Activated CD4-positive, alpha-beta T cell treated with anti-CD3 and anti-CD28 coated beads for 36 hours (primary cell): Measurements from ENCODE around the gene IL17RB. TPM values are rescaled to one million over a fixed set of nuclear protein-coding genes. Genes with fewer than 3 reads are reported as not detected.

ENCODE experiments used
- ATAC-seq: fragments of 200-7000 bp; cut with Tn5 transposase; one replicate; pipeline ENCODE4 v1.10.0; 2021; ENCODE audit warnings: mild to moderate bottlenecking, moderate library complexity
- CTCF ChIA-PET: fragments of 350-600 bp; sonication (Branson Sonifier 250); formaldehyde crosslinking; loops from one replicate; lab custom pipeline; 2021; ENCODE audit warnings: antibody characterized with exemption; lab: Charles Lee
- POLR2A ChIA-PET: fragments of 350-600 bp; sonication (Branson Sonifier 250); formaldehyde crosslinking; loops from one replicate; lab custom pipeline; 2021; ENCODE audit warnings: antibody characterized with exemption, inconsistent platforms; lab: Charles Lee
- DNase-seq: peaks from one replicate; pipeline ENCODE4 v3.0.0-alpha.2; 2020
- H3K27ac Mint-ChIP-seq: one replicate; pipeline ENCODE4 v1.8.0; 2021; ENCODE audit warnings: mixed read lengths
- H3K27me3 Mint-ChIP-seq: one replicate; pipeline ENCODE4 v1.8.0; 2021; ENCODE audit warnings: mixed read lengths
- H3K36me3 Mint-ChIP-seq: one replicate; pipeline ENCODE4 v1.8.0; 2021; ENCODE audit warnings: low read depth, mixed read lengths
- H3K4me1 Mint-ChIP-seq: one replicate; pipeline ENCODE4 v1.8.0; 2021; ENCODE audit warnings: mixed read lengths
- H3K4me3 Mint-ChIP-seq: one replicate; pipeline ENCODE4 v1.8.0; 2021; ENCODE audit warnings: mild to moderate bottlenecking, moderate library complexity, mixed read lengths
- H3K9me3 Mint-ChIP-seq: one replicate; pipeline ENCODE4 v1.8.0; 2021; ENCODE audit warnings: low read depth, mixed read lengths
- intact Hi-C, 2 experiments: fragments of 100-400 bp; cut with DNase I in 1 of 2; cut with micrococcal nuclease in 1 of 2; formaldehyde crosslinking; loops; one replicate each; pipeline versions ENCODE4 v1.14.2 to v1.15.1; 2022 to 2024; cut with DNase I, micrococcal nuclease
- total RNA-seq, 2 experiments: library from RNA; stranded (reverse); gene quantifications; one replicate each; pipeline ENCODE4 v1.2.3, GENCODE V29; 2021

Gene IL17RB
- total RNA-seq, 2 experiments from 2014 or later, result 0.33 to 0.69 TPM

GRCh38 chr3:53850895-53851294 lies 4.5 kb downstream of the IL17RB start:
- no peak overlapping the region for H3K4me3 Mint-ChIP-seq
- H3K9me3 Mint-ChIP-seq, result no peaks in the 10 kb centered on the region
- no peaks in the 10 kb centered on the region for H3K36me3 Mint-ChIP-seq
- ChIA-PET POLR2A (no interaction called here), CTCF (no interaction called here)
- H3K27me3 Mint-ChIP-seq, result peaks cover 16% of the 10 kb centered on the region
- ATAC-seq, result no peak
- DNase-seq, result no peak
- H3K4me1 Mint-ChIP-seq, result no peaks in the 10 kb centered on the region
- no peak overlapping the region for H3K27ac Mint-ChIP-seq
- intact Hi-C loops, result no loop called here

DNA sequence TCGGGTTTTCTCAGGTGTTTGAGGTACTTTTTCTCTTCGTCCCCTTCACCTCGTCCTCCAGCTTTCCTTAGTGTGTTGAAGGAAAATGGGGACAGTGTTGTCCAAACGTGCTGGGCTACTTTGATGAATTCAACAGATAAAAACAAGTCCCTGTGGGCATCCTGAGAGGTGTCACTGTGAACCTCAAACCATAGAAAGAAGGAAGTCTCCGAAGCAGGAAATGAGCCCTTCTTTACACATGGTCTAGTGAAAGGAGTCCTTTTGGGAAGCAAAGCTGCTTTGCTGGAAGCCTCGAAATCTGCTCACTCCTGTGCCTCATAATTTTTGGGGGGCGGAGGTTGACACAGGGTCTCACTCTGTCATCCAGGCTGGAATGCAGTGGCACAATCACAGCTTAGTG lies 10.6 kb downstream of the IL17RB start:
- Mint-ChIP-seq H3K4me1 (no peaks in the 10 kb centered on the region), H3K27me3 (no peaks in the 10 kb centered on the region), H3K36me3 (peaks cover 8% of the 10 kb centered on the region), H3K4me3 (no peak overlapping the region), H3K27ac (no peak overlapping the region), H3K9me3 (no peaks in the 10 kb centered on the region)
- no peak for DNase-seq
- CTCF ChIA-PET, result no interaction called here
- POLR2A ChIA-PET, result no interaction called here
- intact Hi-C loops, result no loop called here
- no peak for ATAC-seq

GRCh38 chr3:53858096-53858741 lies 11.9 kb downstream of the IL17RB start:
- intact Hi-C loops, result no loop called here
- Mint-ChIP-seq H3K36me3 (peaks cover 11% of the 10 kb centered on the region), H3K9me3 (no peaks in the 10 kb centered on the region), H3K4me1 (no peaks in the 10 kb centered on the region), H3K4me3 (no peak overlapping the region), H3K27ac (no peak overlapping the region), H3K27me3 (no peaks in the 10 kb centered on the region)
- POLR2A ChIA-PET, result no interaction called here
- no peak for DNase-seq
- CTCF ChIA-PET, result no interaction called here
- ATAC-seq, result no peak

- intact Hi-C loops, result no loop called here
- CTCF ChIA-PET, result no interaction called here
- DNase-seq, result no peak
- no peak for ATAC-seq
- H3K27ac Mint-ChIP-seq, result no peak overlapping the region
- no peak overlapping the region for H3K4me3 Mint-ChIP-seq
- H3K9me3 Mint-ChIP-seq, result no peaks in the 10 kb centered on the region
- no peaks in the 10 kb centered on the region for H3K27me3 Mint-ChIP-seq
- no peaks in the 10 kb centered on the region for H3K4me1 Mint-ChIP-seq
- POLR2A ChIA-PET, result no interaction called here
- H3K36me3 Mint-ChIP-seq, result peaks cover 14% of the 10 kb centered on the region
Observed at GRCh38 chr3:53859178-53859577, 12.8 kb downstream of the IL17RB start.

- no peaks in the 10 kb centered on the region for H3K27me3 Mint-ChIP-seq
- H3K4me3 Mint-ChIP-seq, result no peak overlapping the region
- ChIA-PET POLR2A (no interaction called here), CTCF (no interaction called here)
- H3K4me1 Mint-ChIP-seq, result no peaks in the 10 kb centered on the region
- H3K27ac Mint-ChIP-seq, result no peak overlapping the region
- peaks cover 22% of the 10 kb centered on the region for H3K36me3 Mint-ChIP-seq
- ATAC-seq (no peak), DNase-seq (no peak)
- H3K9me3 Mint-ChIP-seq, result no peaks in the 10 kb centered on the region
- intact Hi-C loops, result no loop called here
Observed at GRCh38 chr3:53860196-53860595, 13.8 kb downstream of the IL17RB start.

DNA sequence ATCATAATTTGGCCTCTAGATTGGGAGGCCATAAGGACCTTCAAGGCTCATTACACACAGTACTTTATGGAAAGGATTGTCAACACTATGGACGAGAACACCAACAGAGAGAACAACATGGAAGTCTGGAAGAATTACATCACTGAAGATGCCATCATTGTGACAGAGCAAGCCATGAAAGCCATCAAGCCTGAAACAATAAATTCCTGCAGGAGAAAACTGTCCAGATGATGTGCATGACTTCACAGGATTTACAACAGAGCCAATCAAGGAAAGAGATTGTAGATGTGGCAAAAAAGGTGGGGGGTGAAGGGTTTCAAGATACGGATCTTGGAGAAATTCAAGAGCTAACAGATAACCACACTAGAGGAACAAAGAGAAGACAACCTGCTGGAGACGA lies 15.9 kb downstream of the IL17RB start:
- intact Hi-C loops, result no loop called here
- ATAC-seq (no peak), DNase-seq (no peak)
- Mint-ChIP-seq H3K27me3 (no peaks in the 10 kb centered on the region), H3K4me3 (no peak overlapping the region), H3K27ac (no peak overlapping the region), H3K4me1 (no peaks in the 10 kb centered on the region), H3K36me3 (peaks cover 24% of the 10 kb centered on the region), H3K9me3 (no peaks in the 10 kb centered on the region)
- POLR2A ChIA-PET, result no interaction called here
- CTCF ChIA-PET, result no interaction called here

- CTCF ChIA-PET, result no interaction called here
- ATAC-seq (no peak), DNase-seq (no peak)
- no peak overlapping the region for H3K4me3 Mint-ChIP-seq
- H3K27me3 Mint-ChIP-seq, result no peaks in the 10 kb centered on the region
- POLR2A ChIA-PET, result no interaction called here
- H3K4me1 Mint-ChIP-seq, result no peaks in the 10 kb centered on the region
- peaks cover 24% of the 10 kb centered on the region for H3K36me3 Mint-ChIP-seq
- no peaks in the 10 kb centered on the region for H3K9me3 Mint-ChIP-seq
- no peak overlapping the region for H3K27ac Mint-ChIP-seq
- intact Hi-C loops, result no loop called here
Observed at GRCh38 chr3:53863145-53863544, 16.8 kb downstream of the IL17RB start.

DNA sequence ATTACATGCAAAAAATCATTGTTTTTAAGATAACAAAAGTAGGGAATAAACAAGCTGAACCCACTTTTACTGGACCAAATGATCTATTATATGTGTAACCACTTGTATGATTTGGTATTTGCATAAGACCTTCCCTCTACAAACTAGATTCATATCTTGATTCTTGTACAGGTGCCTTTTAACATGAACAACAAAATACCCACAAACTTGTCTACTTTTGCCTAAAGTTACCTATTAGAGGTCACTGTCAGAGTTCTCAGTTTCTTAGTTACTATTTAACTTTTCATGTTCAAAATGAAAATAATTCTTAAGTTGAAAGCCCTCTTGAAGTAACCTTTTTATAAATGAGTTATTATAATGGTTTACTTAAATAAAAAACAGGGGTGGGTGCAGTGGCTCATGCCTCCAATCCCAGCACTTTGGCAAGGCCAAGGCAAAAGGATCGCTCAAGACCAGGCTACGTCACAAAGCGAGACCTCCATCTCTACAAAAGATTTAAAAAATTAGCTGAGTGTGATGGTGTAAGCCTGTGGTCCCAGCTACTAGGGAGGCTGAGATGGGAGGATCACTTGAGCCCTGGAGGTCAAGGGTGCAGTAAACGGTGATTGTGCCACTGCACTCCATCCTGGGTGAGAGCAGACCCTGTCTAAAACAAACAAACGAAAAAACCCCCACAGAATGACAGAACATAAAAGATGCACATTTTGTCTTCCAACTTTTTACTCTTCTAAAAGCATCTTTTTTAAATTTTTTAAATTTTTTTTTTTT lies 19.5 kb downstream of the IL17RB start:
- ChIA-PET CTCF (no interaction called here), POLR2A (no interaction called here)
- ATAC-seq, result no peak
- no peak overlapping the region for H3K27ac Mint-ChIP-seq
- no peaks in the 10 kb centered on the region for H3K27me3 Mint-ChIP-seq
- H3K4me1 Mint-ChIP-seq, result no peaks in the 10 kb centered on the region
- peaks cover 30% of the 10 kb centered on the region for H3K36me3 Mint-ChIP-seq
- no peaks in the 10 kb centered on the region for H3K9me3 Mint-ChIP-seq
- no peak overlapping the region for H3K4me3 Mint-ChIP-seq
- no peak for DNase-seq
- intact Hi-C loops, result no loop called here

DNA sequence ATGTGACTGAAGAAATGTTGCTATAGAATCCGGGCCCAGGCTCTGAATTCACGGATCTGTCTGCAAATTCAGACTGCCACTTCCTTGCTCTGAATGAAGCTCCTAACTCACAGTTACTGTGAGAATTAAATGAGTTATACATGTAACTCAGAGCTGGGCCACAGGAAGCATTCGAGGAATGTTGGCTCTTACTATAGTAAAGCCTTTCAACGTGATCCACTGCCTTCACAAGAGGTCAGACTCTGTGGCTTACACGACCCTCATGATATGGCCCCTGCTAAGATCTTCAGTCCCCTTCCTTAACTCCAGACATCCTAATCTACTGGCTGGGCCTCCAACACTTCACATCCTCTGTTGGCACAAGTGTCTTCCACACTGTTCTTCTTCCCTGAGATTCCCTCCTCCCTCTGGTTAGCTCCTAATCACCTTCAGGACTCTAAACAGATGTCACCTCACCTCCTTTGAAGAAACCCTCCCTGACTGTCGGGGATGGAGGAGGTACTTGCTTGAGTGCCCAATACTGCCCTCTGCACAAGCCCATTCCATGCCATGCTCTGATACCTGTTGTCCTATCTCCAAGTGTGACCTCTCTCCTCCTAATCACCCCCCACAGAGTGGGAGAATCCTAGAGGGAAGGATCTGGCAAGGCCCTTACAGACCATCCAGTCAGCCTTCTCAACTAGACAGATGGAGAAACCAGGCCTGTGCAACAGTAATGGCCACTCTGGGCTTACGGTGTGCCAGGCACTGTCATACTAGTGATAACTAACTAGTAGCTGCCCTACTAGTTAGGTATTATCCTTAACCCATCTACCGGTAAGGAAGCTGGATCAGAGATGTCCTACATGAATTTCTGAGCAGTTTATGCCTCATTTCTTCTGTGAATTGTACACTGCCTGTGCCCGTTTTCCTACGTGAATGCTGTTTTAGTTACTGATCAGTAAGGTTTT lies 34.3 kb downstream of the IL17RB start:
- H3K9me3 Mint-ChIP-seq, result no peaks in the 10 kb centered on the region
- CTCF ChIA-PET, result interaction anchor here (0.7 to 1.0 kb wide), 4 partner anchors 9 to 728 kb away, joined by 3 to 5 read pairs (median 3); partner anchors contain the start of gene SELENOK
- intact Hi-C loops, result loop anchor here in 1 of 2 experiments (10.0 kb wide), 4 partner anchors 746 to 1196 kb away; partner anchors contain the start of genes GNL3, PBRM1, RFT1 and SFMBT1
- no peaks in the 10 kb centered on the region for H3K27me3 Mint-ChIP-seq
- H3K4me3 Mint-ChIP-seq, result peak overlapping the region; percentile 100
- H3K36me3 Mint-ChIP-seq, result peaks cover 39% of the 10 kb centered on the region
- peaks cover 16% of the 10 kb centered on the region for H3K4me1 Mint-ChIP-seq
- H3K27ac Mint-ChIP-seq, result peak overlapping the region; percentile 99
- POLR2A ChIA-PET, result interaction anchor here (1.3 kb wide), 1 partner anchor 11 kb away, joined by 3 read pairs; the partner anchor contains the start of gene SELENOK
- DNase-seq (no peak), ATAC-seq (no peak)

DNA sequence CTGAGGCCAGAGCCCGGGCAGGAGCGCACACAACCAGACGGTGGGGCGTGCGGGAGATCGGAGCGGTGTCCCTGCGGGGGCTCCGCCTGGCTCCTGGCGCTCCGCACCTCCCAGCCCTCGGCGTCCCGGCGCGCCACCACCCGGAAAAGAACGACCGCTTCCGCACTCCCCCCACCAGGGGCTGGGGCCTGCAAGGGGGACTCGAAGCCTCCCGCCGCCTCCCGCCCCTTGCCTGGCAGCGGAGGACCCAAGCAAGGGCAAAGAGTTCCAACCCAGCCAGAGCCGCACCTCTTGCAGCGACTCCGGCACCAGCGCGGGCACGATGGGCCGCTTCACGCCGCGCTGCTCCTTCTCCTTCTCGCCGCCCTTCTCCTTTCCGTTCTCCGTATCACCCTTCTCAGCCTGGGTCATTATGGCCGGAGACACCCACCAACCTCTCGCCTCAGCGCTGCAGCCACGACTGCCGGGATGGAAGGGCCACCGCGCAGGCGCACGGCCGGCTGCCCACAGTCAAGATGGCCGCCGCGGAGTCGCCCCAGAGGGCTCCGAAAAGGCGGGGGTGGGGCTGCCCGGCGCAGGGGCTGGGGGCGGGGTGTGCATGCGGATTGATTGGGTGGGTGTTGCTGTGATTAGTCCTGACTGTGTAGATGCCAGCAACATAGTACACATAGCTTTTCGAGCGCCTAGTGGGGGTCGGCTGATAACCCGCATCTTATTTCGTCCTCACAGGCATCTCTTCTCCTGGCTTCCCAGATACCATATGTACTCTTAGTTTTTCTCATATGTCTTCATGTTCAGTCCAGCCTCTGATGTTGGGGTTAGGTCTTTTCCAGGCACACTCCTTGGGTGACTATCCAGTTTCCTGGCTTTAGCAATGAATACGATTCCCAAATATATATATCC lies 35.6 kb downstream of the IL17RB start, which contains the start of gene ACTR8:
ACTR8 (minus strand) TSS at position 462 of the 903 bp plus-strand sequence; CDS start at position 411, 51 bp downstream.
- H3K27me3 Mint-ChIP-seq, result no peaks in the 10 kb centered on the region
- CTCF ChIA-PET, result interaction anchor here (0.7 to 1.0 kb wide), 3 partner anchors 10 to 726 kb away, joined by 3 to 5 read pairs (median 3); partner anchors contain the start of gene SELENOK
- peak within 1 kb of the TSS; percentile 99 for H3K27ac Mint-ChIP-seq
- peak within 1 kb of the TSS; percentile 100 for H3K4me3 Mint-ChIP-seq
- intact Hi-C loops, result loop anchor here (1.0 to 10.0 kb wide), 6 partner anchors 9 to 1197 kb away; partner anchors contain the start of genes SELENOK (in 2 of the 2), DCP1A (in 1 of the 2), GNL3 (in 1 of the 2) and PBRM1 (in 1 of the 2)
- peak; percentile 90 for DNase-seq
- H3K9me3 Mint-ChIP-seq, result no peaks in the 10 kb centered on the region
- POLR2A ChIA-PET, result interaction anchor here (1.0 kb wide), 1 partner anchor 9 kb away, joined by 5 read pairs; no protein-coding TSS in a partner anchor
- peaks cover 37% of the 10 kb centered on the region for H3K36me3 Mint-ChIP-seq
- peaks cover 20% of the 10 kb centered on the region for H3K4me1 Mint-ChIP-seq
- ATAC-seq, result peak; percentile 92
